Activated CD8-positive, alpha-beta memory T cell treated with anti-CD3 and anti-CD28 coated beads for 48 hours (primary cell): Measurements from ENCODE around the gene DPP10.

Source experiments
- DNase-seq, 3 experiments: peaks; one replicate each; pipeline ENCODE4 v3.0.0-alpha.2; 2020; ENCODE audit warnings: low read depth in 2 of 3, low spot score in 2 of 3

Gene DPP10

DNA sequence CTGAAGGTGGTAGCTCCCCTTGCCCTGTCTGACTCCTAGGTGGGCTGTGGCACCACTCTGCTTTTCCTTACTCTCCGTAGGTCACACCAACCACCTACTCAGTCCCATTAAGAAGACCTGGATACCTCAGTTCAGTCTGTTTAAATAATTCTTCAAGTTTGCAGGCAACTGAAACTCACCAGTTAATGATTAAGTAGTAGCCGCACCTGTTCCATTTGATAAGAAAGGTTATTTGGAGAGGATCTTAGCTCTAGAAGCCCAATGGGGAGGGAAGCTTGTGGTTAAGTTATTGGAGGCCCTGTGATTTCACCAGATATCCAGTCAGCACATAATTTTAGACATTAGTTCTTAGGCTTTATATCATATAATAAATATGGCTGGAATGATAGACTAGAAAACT, 1193.0 kb downstream of the DPP10 start:
- DNase-seq, result no peak

DNA sequence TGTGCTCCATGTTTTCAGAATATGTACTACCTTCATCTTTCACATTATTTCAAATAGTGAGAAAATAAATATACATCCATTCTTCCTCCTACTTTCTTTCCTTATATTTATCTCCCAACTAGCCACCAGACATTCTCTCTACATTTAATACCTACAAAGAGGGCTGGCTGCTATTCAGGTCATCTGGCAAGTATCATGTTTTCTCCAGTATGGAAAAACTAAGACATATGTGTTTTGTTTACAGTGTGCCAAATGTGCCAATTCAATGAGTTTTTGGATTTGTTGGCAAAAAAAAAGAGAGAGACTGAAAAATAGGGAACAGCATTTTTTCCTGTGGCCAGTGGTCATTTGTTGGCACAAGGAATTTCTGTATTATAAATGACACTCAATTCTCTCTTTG, 1207.3 kb downstream of the DPP10 start:
- DNase-seq, result no peak

DNA sequence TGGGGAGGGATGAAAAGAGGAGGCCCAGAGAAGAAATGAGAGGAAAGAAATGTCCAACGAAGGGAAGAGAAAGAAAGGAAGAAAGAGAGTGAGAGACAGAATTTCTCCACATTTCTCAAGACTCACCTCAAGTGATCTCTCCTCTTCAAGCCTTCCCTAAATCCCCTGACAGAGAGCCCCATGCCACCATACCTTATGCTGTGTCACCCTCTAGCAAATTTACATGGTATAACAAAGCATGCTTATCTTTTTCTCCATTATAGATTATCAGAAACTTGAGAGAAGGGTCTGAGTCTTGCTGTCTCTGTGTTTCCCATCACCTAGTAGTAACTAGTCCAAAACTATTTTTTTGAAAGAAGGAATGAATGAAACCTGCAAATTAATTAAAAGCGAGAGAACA, 1208.4 kb downstream of the DPP10 start:
- DNase-seq, result no peak

DNA sequence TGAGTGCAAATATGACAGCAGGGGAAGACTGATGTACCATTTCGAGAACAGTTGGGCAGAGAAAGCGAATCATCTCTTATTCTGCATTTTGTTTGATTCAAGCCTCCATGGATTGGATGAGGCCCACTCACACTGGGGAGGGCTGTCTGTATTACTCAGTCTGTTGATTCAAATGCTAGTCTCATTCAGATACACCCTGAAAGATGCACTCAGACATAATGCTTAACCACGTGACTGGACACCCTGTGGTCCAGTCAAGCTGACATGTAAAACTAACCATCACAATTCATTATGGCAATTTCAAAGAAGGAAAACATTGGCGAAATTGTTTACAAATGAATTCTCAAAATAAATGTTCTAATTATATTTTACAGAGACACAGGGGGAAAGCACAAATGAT, 1210.2 kb downstream of the DPP10 start:
- no peak for DNase-seq

- DNase-seq, result no peak
Observed at GRCh38 chr2:115654362-115654761, 1211.9 kb downstream of the DPP10 start.

- no peak for DNase-seq
Observed at GRCh38 chr2:115678129-115678528, 1235.7 kb downstream of the DPP10 start.

DNA sequence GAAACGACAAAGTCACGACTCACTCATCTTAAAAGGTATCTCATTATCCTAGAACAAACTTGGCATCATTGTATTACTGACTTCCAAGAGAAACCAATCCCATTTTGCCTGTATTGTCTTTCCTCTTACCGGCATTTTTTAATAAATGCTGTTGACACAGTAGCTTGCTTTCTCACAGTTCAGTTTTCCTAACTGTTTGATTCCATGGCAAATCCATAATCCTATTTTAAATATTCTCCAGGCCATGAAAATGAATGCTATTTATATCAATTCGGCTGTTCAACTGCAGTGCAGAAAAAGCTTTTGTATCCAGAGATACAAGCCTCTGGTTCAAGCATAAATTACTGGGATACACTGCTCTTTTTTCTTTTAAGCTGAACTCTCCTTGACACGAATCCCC, 1241.9 kb downstream of the DPP10 start:
- DNase-seq, result no peak

GRCh38 chr2:115691409-115691808, 1249.0 kb downstream of the DPP10 start:
- DNase-seq, result no peak

DNA sequence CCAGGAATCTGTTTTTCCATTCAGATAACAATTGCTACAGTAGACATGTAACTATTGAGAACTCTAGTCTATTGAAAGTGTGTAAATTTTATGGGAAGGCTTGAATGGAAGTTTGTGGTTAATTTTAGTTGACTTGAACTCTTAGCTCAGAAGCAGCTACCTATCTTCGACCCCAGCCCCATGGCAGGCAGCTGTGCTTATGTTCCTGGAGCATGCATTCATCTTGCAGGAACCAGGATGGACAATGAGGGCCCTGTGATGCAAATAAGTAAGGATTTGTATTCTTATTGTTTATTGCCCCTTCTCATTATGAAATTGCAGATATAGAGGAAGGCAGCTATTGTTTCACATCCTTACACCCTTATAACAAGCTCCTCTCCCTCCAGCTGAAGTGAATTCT, 1252.2 kb downstream of the DPP10 start:
- DNase-seq, result no peak

DNA sequence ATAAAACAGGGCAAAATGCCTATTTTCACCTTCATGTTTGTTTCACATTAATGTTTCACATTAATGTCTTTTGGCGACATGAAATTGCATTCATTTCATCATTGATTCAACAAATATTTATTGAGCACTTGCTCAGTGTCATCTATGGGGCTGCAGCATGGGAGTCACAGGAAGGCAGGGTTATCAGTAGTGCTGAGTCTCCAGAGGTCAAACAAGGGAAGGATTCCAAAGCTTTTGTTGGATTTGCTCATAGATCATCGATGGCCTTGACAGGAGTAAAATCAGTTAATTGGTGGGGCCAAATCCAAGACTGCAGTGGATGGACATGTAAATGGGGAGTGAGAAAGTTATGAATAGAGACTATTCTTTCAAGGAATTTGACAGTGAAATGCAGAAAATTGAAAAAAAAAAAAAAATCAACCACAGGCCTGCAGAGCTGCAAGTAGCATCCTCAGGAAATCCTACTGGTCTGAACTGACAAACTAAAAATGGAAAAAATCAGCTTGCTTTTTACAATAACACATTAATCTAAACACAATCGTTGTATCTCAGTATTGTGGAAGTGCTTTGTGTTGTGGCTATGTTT, 1290.8 kb downstream of the DPP10 start:
- no peak for DNase-seq

DNA sequence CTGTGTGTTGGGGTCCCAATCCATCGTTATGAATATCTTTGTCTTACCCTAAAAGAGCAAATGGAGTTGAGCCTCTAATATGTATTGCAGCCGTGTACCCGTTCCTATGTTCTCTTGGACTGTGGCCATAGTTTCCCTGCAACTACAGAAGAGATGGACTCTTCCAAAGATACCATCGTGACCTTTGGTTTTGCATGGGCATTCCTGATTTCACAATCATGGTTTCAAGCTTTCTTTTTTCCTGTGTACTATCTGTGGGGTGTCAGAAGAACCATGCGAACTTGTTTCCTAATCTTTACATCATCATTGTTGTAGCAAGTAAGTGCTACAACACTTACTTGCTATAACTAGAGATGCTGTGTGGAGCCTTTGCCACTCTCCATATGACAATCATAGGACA, 1295.7 kb downstream of the DPP10 start:
- DNase-seq, result no peak

GRCh38 chr2:115739574-115739973, 1297.1 kb downstream of the DPP10 start:
- DNase-seq, result no peak

- DNase-seq, result no peak
Observed at GRCh38 chr2:115746151-115746550, 1303.7 kb downstream of the DPP10 start.

DNA sequence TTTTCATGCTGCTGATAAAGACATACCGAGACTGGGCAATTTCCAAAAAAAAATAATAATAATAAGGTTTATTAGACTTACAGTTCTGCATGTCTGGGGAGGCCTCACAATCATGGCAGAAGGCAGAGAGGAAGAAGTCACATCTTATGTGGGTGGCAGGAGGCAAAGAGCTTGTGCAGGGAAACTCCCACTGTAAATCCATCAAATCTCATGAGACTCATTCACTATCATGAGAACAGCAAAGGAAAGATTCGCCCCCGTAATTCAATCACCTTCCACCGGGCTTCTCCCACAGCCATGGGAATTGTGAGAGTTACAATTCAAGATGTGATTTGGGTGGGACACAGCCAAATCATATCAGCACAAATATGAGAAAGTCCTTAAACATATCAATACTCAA, 1314.8 kb downstream of the DPP10 start:
- no peak for DNase-seq

DNA sequence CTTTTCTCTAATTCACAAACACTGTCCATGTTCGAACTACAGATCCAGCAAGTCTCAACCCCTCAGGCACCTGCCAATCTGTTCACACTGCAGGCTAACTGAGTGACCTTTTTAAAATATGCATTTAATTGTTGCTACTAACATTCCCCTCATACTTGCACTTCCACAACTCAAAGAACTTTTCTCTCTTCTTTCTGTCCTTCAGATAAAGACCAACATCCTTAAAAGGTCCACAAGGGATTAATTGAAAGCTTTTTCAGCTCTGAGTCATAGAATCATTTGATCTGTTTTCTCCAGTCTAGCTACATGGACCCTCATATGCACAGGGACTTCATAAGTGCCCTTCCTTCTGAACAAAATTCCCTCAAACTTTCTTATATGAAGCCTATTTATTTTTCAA, 1321.2 kb downstream of the DPP10 start:
- DNase-seq, result no peak

DNA sequence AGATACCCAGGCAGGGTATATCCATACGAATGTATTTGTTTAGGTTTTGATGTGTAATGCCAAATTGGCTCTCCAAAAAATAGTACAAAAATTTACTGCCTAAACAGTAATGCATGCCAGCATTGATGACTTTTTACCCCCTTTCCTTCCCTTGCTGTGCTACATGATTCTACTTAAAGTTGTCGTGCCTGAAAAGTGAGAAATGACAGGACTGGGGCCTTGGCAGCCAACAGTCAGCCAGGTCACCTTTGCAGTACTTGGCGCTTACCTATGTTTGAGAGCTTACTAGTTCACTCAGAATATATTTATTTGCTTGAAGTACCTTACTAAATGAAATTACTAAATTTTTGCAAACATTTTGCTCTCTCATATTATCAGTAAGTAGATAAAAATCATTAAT, 1329.1 kb downstream of the DPP10 start:
- DNase-seq, result no peak

DNA sequence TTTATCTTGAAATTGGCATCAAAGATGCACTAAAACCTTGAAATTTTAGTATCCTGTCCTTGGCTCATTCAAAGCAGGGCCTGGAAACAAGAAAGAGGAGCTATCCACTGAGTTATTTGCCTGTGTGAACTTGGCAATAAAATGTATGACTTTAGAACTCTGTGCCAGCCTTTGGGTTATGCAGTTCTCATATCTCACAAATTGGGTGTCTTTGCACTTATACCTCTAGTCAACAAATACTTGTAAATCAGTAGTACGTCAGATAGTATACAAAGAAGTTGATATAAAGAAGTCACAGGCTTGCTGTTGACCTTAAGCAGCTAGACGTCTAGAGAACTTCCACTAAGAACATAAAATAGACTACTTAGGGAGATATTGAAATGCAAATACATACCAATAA, 1331.9 kb downstream of the DPP10 start:
- no peak for DNase-seq

DNA sequence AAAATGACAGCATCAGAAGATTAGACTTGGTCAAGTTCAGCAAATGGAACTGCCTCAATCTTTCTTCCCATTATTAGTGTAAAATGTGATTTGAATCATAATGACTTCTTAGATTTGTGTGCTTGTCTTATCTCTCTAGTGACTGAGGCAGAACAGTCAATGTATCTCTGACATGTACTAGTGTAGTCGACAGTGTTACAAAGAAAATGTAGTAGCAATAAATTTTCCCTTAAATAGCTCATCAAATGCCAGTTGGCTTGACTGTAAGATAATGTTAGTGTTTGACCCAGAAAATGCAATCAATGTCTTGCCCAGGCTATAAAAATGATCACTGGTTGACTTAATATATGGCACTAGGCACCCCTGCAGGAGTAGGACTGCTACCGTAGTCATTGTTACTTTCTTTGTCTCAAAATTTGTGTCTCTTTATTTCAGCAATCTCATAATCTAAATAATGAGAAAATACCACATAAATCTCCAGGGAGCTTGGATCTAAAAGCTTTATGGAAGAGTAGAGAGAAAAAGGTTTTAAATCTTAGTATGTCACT, 1336.7 kb downstream of the DPP10 start:
- no peak for DNase-seq

DNA sequence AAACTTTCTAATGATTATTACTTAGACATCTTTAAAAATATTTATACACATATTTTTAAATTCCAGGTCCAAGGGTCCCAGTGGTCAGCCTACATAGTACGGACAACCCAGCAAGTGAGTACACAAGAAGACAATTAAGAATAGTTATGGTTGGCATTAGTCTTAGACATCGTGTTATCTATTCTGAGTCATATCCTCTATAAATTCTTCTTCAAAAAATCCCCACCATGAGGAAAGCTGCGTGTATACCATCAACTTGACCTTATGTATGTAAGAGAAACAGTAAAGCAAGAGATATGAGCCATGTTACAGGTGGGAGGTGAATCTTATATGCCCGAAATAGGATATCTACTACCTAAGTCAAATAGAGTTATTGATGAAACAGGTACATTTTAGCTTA, 1339.8 kb downstream of the DPP10 start:
- DNase-seq, result no peak

GRCh38 chr2:115796078-115796477, 1353.6 kb downstream of the DPP10 start:
- DNase-seq, result no peak

DNA sequence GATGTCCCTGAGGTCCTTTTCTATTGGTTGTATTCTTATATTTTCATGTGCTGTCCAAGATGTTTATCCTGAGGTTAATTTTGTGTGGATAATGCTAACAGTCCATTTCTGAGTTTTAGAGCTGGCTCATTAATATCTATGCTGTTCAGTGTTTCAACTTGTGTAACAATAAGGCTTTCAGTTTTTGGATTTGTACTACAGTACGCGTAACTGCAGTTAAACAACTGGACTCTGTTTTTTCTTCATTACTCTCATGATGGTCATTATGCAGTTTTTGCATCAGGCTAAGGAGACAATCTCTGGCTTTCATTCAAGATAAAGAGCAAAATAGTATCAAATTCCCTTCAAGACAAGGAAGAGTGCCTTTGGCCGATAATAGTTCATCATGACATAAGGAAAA, 1364.8 kb downstream of the DPP10 start:
- DNase-seq, result no peak

- no peak for DNase-seq
Observed at GRCh38 chr2:115825912-115826311, 1383.5 kb downstream of the DPP10 start.

DNA sequence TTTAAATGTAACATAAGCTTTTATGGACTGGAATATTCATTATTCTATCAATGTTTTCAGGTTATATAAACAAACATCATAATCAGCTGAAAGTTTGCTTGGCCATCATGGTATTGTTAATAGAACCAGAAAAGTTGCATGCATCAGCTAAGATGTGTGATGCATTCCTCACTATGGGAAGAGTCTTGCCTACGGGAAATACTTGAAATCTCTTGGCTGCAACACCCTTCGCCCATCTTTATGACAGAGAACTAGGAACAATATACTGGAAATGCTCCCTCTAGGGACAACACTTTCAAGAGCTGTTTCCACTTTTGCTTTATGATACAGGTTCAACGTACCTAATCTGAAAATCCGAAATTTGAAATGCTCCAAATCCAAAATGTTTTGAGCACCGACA, 1390.8 kb downstream of the DPP10 start:
- no peak for DNase-seq

DNA sequence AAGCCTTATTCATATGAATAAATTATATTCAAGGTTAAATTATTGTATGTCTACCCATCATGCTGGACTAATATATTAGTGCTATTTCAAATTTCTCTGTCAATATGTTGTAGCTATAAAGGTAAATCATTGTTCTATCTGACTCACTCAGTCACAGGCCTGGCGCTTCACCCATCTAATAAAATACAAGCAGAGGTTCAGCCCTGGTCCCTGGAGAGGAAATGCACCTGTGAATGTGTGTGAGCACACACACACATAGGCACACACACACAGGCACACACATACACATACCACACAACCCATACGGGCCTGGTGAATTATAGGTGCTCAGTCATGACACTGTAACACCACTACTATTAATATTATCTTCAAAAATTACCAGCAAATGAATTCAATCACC, 1396.1 kb downstream of the DPP10 start:
- no peak for DNase-seq
